NT2/D1 (cell line): Measurements from ENCODE around the gene PASK.

Source experiments
- SUZ12 ChIP-seq: IDR thresholded peaks from 2 replicates; pipeline ENCODE4 v1.6.1; 2011; ENCODE audit not compliant: insufficient read length, insufficient read depth; ENCODE audit errors: extremely low read depth
- ZNF274 ChIP-seq: IDR thresholded peaks from 2 replicates; pipeline ENCODE4 v1.6.1; 2011; ENCODE audit warnings: mild to moderate bottlenecking, low read depth, low read length

GRCh38 chr2:241066893-241067341 is 82.4 kb downstream of the PASK start:
- no peak for TF ChIP-seq SUZ12
- TF ChIP-seq ZNF274 = no peak
